Pancreas (tissue), 10 donors: Measurements from ENCODE around the gene KIRREL1. TPM values are rescaled to one million over a fixed set of nuclear protein-coding genes. Genes with fewer than 3 reads are reported as not detected.

Source experiments
- ATAC-seq, 4 donors: fragments of 200-7000 bp; cut with Tn5 transposase; one replicate each; pipeline versions ENCODE4 v1.8.0 to v1.9.1; 2020; ENCODE audit warnings: mild to moderate bottlenecking in 4 of 4, moderate library complexity in 4 of 4
- DNase-seq, 6 donors: peaks; one replicate each; pipeline ENCODE4 v3.0.0-alpha.2; 2020
- FAIRE-seq: peaks from 2 replicates; lab custom pipeline; 2012; peaks lifted over from hg19 to GRCh38; lab: Jason Lieb, UNC
- H3K27ac ChIP-seq, 4 donors: fragments of 200-600 bp; sonication (generic); 1 replicate in 3 of 4; 2 replicates in 1 of 4; pipeline versions ENCODE4 v1.5.0 to v1.8.0; 2020
- H3K27me3 ChIP-seq, 4 donors: fragments of 200-600 bp; one replicate each; pipeline ENCODE4 v1.8.0; 2021
- H3K36me3 ChIP-seq, 3 donors: fragments of 200-600 bp; sonication (generic) in 1 of 3; one replicate each; pipeline versions ENCODE4 v1.5.0 to v1.8.0; 2020 to 2021
- H3K4me1 ChIP-seq, 3 donors: fragments of 200-600 bp; one replicate each; pipeline ENCODE4 v1.8.0; 2021
- H3K4me3 ChIP-seq, 4 donors: fragments of 200-600 bp; sonication (generic) in 2 of 4; one replicate each; pipeline versions ENCODE4 v1.5.0 to v1.8.0; 2020 to 2021
- H3K9me3 ChIP-seq, 4 donors: fragments of 200-600 bp; one replicate each; pipeline ENCODE4 v1.8.0; 2021
- WGBS, 2 donors: extraction: QIAGEN DNeasy Blood & Tissue Kit; methylation state at CpG; one replicate each; pipeline ENCODE4 v1.1.7; 2013; 5-methylcytosine and 5-hydroxymethylcytosine counted together
- intact Hi-C, 3 donors: fragments of 100-400 bp; cut with DNase I; formaldehyde crosslinking; loops; one replicate each; pipeline versions ENCODE4 v1.11.1 to v1.14.2; 2022
- polyA plus RNA-seq, 2 donors: library from polyadenylated mRNA; stranded (reverse); fragments of 200-250 nt; gene quantifications; one replicate each; pipeline ENCODE4 v1.2.3, GENCODE V29; 2013
- total RNA-seq, 6 donors: library from RNA; stranded (reverse); fragmentation: NEBNext Ultra II Directional in 4 of 6; extraction: Animal tissue kit (Norgen Biotek cat#: 25700) in 4 of 6; gene quantifications; one replicate each; pipeline versions ENCODE4 v1.2.1 to v1.2.4, GENCODE V29; 2021 to 2023
- TF ChIP-seq, protein P1 (sequence below), 4 donors: fragments of 200-600 bp; sonication (generic) in 3 of 4; IDR thresholded peaks; one replicate each; pipeline versions ENCODE4 v1.5.0 to v1.8.0; 2021; ENCODE audit warnings: antibody characterized with exemption in 4 of 4
- donor health status: healthy with polysubstance abuse.
- donor health status: DM: no; HTN: no; CAD: no; lungs with moderate emphysema.
- donor health status: DM: no; HTN: no; CAD: no.
- donor health status: control.
- donor health status: control.
- donor health status: Bipolar disorder and iron deficiency.
- donor health status: DM: yes; HTN: yes; CAD: no.
- donor health status: DM: no; HTN: no; CAD: no.
- donor health status: DM: no; HTN: no; CAD: no.
- donor health status: DM: yes; HTN: yes; CAD: no.

The KIRREL1 gene
- total and polyA plus RNA-seq, 8 donors = 1.9 to 13.0 (median 4.1) TPM

DNA sequence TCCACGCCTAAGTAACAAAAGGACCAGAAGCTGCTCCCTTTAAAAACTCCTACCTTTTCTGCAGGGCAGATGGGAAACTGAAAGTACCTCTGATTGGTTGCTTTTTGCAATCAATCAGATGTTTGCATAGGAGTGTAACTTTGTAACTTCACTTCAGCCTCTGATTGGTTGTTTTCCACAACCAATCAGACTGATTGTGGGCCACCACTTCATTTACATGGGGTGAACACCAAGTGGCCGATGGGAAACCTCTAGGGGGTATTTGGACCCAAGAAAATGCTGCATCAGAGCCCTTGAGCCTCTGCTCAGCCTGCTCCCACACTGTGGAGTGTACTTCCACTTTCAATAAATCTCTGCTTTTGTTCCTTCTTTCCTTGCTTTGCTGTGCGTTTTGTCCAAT is 154.4 kb downstream of the KIRREL1 start:
- no peak overlapping the region for H3K27ac ChIP-seq

GRCh38 chr1:158148468-158148867 is 155.0 kb downstream of the KIRREL1 start:
- DNase-seq (no peak), FAIRE-seq (no peak), ATAC-seq (peak in 1 of 4 donors; percentile 7)
- WGBS, 2 donors = 60 to 88% methylated on average over 1 of the region's 1 CpG
- TF ChIP-seq, protein P1, sequence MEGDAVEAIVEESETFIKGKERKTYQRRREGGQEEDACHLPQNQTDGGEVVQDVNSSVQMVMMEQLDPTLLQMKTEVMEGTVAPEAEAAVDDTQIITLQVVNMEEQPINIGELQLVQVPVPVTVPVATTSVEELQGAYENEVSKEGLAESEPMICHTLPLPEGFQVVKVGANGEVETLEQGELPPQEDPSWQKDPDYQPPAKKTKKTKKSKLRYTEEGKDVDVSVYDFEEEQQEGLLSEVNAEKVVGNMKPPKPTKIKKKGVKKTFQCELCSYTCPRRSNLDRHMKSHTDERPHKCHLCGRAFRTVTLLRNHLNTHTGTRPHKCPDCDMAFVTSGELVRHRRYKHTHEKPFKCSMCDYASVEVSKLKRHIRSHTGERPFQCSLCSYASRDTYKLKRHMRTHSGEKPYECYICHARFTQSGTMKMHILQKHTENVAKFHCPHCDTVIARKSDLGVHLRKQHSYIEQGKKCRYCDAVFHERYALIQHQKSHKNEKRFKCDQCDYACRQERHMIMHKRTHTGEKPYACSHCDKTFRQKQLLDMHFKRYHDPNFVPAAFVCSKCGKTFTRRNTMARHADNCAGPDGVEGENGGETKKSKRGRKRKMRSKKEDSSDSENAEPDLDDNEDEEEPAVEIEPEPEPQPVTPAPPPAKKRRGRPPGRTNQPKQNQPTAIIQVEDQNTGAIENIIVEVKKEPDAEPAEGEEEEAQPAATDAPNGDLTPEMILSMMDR (IDR thresholded peaks at IDR 0.05) = no peak
- Histone ChIP-seq H3K4me3 (no peak overlapping the region), H3K9me3 (no peaks in the 10 kb centered on the region), H3K4me1 (peaks cover 0 to 3% (median 0%) of the 10 kb centered on the region in 3 donors), H3K27me3 (no peaks in the 10 kb centered on the region), H3K36me3 (no peaks in the 10 kb centered on the region), H3K27ac (peak overlapping the region in 1 of 4 donors; percentile 52)
- intact Hi-C loops = no loop called here

More for the DNA sequence above, 154.4 kb downstream of the KIRREL1 start:
- peaks cover 0 to 3% (median 0%) of the 10 kb centered on the region in 3 donors for H3K4me1 ChIP-seq
- DNase-seq = no peak
- H3K36me3 ChIP-seq = no peaks in the 10 kb centered on the region
- no peaks in the 10 kb centered on the region for H3K27me3 ChIP-seq
- 72 to 85% methylated on average over 3 of the region's 3 CpGs for WGBS, 2 donors
- no peak for FAIRE-seq
- no peaks in the 10 kb centered on the region for H3K9me3 ChIP-seq
- intact Hi-C loops = no loop called here
- ATAC-seq = no peak
- TF ChIP-seq, protein P1 (IDR thresholded peaks at IDR 0.05) = no peak
- H3K4me3 ChIP-seq = no peak overlapping the region

DNA sequence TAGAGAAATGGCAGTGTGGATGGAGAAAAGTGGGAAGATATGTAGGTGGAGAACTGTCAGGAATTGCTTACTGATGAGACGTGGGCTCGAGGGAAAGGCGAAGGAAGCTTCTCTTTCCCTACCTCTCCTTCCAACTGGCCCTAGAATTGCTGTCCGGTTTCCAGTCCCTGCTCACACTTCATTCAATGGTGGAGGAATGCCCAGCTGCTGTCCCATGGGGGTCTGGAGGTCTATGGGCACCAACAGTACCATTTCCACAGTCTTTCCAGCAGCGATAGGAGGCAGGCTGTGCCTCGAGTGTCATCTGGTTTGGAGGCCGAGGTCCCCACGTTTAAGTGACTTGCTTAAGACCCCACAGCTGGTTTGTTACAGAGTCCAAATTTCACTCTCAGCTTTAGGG is 155.7 kb downstream of the KIRREL1 start:
- peak overlapping the region in 2 of 4 donors; percentile 37 to 52 for H3K27ac ChIP-seq
- intact Hi-C loops = no loop called here
- H3K4me1 ChIP-seq = peaks cover 0 to 3% (median 0%) of the 10 kb centered on the region in 3 donors
- H3K36me3 ChIP-seq = no peaks in the 10 kb centered on the region
- peak in 2 of 4 donors; percentile 5 to 11 for ATAC-seq
- peak in 1 of 6 donors; percentile 16 for DNase-seq
- no peaks in the 10 kb centered on the region for H3K27me3 ChIP-seq
- 55 to 57% methylated on average over 8 of the region's 8 CpGs for WGBS, 2 donors
- FAIRE-seq = no peak
- peak overlapping the region in 2 of 4 donors; percentile 27 to 37 for H3K4me3 ChIP-seq
- no peaks in the 10 kb centered on the region for H3K9me3 ChIP-seq
- TF ChIP-seq, protein P1 (IDR thresholded peaks at IDR 0.05) = no peak

Other genes with a start within 250 kb of the KIRREL1 start
- gene FCRL2, start 216.5 kb upstream of the KIRREL1 start, total RNA-seq = not detected
- under 1 TPM in 1 of 2 donors, not detected in 1; 0.07 TPM for gene FCRL2, start 216.5 kb upstream of the KIRREL1 start, polyA plus RNA-seq
- gene FCRL1, start 173.5 kb upstream of the KIRREL1 start, total RNA-seq = under 1 TPM in 1 of 6 donors, not detected in 5; 0.18 TPM
- gene FCRL1, start 173.5 kb upstream of the KIRREL1 start, polyA plus RNA-seq = under 1 TPM in 1 of 2 donors, not detected in 1; 0.02 TPM
- gene CD5L, start 151.8 kb upstream of the KIRREL1 start, total RNA-seq = under 1 TPM in 2 of 6 donors, not detected in 4; 0.17 to 0.23 TPM
- not detected for gene CD5L, start 151.8 kb upstream of the KIRREL1 start, polyA plus RNA-seq
- gene CD1D, start 187.2 kb downstream of the KIRREL1 start, total RNA-seq = 1 to 10 TPM in 2 of 6 donors, under 1 TPM in 4; 0.08 to 1.3 (median 0.40) TPM
- gene CD1D, start 187.2 kb downstream of the KIRREL1 start, polyA plus RNA-seq = 1 to 10 TPM in 1 of 2 donors, under 1 TPM in 1; 0.95 to 1.2 TPM